ENCODE data around the gene SLC39A3.

Gene SLC39A3

DNA sequence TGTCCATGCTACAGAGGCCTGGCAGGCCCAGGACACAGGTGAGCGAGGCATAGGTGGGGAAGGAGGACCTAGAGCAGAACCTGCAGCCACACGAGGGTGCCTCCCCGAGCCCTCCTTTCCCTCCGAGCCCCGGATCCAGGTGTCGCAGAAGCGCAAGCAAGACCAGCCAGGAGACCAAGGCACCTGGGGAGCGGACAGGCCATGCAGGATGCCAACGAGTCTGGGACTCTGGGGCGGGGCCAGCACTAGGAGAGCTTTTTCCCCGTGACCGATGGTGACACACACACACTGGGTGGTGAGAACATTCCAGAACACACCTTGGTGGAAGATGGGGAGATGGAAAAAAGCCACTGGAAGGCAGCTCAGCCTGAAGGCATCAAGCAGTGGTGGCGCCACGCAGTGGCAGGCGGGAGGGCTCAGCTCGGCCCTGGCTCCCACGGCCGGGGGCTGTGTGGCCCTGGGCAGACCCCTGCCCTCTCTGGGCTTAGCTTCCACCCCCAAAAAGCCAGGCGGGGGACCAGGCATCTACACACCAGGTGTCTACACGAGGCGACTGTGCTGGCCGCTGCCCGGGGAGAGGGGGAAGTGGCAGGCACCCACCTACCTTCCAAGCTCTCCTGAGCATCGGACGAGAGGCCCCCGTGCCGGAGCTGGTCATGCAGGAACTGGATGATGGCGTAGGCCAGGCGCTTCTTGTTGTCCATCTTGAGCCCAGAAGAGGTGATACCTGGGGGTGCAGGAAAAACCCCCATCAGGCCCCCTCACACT, 28.7 kb upstream of the SLC39A3 start:
- DNase-seq: no peak

GRCh38 chr19:2767688-2768087, 27.9 kb upstream of the SLC39A3 start:
- no peak for DNase-seq

GRCh38 chr19:2766594-2767372, 27.0 kb upstream of the SLC39A3 start:
- no peak for DNase-seq

GRCh38 chr19:2765376-2765775, 25.6 kb upstream of the SLC39A3 start:
- DNase-seq: no peak

DNA sequence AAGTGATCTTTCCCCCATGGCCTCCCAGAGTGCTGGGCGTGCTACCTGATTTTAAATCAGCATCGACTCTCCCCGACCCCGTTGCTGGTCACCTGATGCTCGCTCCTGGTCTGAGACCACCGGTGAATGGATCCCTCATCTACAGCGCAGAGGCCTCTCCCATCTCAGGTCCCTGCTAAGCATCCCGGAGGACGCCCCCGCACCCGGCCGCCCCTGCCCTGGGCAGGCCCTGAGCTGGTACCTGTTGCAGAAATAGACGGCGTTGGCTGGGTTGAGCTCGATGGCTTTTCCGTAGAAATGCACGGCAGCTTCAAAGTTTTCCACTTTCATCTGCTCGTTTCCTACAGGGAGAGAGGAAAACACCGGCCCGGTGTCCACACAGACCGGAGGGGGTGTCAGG, 25.1 kb upstream of the SLC39A3 start:
- DNase-seq: no peak

- no peak for DNase-seq
Measured at GRCh38 chr19:2763687-2764086, 23.9 kb upstream of the SLC39A3 start.

DNA sequence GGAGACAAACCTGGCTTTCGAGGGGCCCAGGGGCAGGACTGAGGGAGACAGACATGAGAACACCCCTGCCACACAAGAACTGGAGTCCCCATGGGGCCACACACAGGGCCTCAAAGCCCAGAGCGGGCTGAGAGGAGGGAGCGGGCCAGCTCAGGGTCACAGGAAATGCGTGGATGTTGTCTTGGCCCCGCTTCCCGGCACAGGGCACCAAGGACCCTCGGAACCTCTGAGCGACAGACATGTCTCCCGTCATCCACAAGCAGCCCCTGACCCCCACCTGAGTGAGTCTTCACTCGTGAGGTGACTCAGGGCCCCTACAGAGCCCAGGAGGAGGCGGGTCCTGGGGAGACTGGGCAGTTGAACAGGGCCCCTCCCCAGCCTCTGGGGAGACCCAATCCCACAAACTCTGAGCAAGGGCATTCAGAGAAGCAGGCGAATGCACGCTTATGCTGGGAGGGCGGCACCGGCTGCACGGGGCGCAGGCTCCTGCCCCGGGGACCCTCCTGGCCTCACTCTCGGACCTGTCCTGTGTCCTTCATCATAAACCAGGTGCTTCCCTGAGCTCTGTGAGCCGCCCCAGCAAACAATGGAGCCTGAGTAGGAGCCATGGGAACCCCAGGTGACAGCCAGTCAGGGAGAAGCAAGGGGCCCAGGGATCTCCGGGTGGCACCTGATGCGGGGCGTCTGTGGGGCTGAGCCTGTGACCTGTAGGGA, 23.1 kb upstream of the SLC39A3 start:
- no peak for DNase-seq

DNA sequence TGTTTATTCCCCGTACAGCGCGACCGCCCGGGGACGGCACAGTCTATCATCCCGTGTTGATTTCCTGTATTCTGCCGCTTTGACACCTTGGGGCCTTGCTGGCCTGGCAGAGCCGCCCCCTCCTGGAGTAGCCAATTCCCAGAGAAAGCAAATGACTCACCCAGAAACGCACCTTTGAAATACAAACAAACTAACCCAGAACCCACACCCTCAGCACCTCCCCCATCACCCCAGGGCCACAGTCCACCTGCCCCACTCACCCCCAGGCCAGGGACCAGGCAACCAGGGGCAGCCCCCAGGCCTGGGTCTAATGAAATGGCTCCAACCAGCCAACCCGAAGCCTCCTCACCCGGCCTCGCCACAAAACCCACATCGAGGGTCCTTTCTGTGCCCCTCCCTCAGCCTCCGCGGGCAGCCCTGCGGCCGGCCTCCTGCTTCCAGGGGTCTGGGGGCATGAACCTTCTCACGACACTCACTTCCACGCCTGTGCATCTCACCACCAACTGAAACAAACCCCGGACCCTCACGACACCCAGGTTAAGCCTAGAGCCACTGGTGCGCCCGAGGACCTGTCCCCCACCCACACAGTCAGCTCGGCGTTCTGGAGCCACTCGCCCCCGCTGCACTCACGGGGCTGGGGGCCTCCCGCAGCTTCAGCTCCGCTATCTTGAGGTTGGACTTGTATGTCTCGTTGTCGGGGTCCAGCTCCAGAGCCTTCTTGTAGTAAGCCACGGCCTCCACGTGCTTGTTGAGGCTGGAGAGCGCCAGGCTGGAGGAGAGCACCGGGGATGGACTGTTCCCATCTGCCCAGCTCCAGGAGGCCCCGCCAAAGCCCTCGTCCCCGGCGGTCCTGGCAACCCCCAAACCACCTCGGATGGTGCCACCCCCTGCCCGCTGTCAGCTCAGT, 22.3 kb upstream of the SLC39A3 start:
- no peak for DNase-seq

DNA sequence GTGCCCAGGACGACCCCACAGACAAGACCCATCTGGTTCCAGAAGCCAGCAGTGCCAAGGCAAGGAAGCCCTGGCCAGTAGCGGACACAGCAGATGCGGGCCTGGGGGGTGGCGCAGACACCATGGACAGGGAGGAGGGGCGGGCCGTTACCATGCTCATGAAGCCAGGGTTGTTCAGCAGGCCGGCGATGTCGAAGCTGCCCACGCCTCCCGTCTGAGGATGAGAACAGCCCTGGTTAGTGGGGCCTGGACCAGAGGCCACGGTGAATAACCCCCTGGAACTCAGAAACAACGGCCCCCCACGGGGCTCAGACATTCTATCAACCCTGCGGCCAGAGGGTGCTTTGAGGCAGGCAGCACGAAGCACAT, 21.5 kb upstream of the SLC39A3 start:
- no peak for DNase-seq

DNA sequence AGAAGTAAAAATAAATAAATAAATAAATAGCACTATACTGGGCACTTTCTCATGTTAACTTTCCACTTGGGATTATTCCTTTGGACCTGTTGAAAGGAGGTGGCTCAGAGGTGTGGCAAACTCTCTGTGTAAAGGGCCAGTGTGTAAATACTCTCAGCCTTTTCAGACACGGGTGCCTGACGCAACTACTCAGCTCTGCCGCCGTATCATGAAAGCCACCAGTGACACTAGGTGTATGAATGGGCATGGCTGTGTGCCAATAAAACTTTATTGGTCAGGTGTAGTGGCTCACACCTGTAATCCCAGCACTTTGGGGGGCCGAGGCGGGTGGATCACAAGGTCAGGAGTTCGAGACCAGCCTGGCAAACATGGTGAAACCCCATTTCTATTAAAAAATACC, 20.1 kb upstream of the SLC39A3 start:
- DNase-seq: no peak

DNA sequence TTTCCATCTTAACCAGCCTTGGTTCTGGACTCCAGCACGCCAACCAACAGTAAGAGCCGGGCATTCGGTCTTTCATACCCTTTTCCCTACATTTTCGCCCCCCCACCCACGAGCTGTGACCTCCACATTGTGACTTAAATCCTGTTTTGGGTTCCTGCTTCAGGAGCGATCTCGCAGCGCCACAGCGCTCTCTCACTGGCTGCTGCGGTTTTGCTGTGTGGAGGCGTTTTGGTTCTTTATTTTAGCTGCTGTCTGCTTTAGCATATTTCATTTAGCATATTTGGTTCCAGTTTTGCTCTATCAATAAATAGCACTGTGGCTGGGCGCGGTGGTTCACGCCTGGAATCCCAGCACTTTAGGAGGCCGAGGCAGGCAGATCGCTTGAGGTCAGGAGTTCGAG, 19.5 kb upstream of the SLC39A3 start:
- DNase-seq: no peak

DNA sequence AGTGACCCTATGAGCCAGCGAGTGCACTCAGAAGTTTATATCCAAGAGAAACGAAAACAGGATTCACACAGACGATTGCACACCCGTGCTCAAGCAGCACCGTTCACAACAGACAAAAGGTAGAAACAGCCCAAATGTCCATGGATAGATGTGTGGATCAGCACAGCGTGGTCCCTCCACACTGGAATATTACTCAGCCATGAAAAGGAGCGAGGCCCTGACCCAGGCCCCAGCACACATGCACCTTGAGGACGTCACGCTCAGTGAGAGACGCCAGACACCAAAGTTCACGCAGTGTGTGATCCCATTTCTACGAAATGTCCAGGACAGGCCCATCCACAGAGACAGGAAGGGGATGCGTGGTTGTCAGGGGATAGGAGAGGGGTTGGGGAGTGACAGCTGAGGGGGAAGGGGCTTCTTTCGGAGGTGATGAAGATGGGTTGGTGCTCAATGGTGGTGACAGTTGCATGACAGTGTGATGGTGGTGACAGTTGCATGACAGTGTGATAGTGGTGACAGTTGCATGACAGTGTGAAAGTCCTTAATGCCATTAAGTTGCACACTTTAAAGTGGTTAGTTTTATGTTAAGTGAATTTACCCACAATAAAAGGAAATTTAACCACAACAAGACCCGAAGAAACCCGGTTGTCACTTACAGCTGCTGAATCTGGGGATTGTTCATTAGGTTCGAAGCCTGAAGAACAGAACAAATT, 18.9 kb upstream of the SLC39A3 start:
- no peak for DNase-seq

- DNase-seq: no peak
Measured at GRCh38 chr19:2756921-2757881, 17.4 kb upstream of the SLC39A3 start.

GRCh38 chr19:2756477-2756876, 16.7 kb upstream of the SLC39A3 start:
- DNase-seq: no peak

DNA sequence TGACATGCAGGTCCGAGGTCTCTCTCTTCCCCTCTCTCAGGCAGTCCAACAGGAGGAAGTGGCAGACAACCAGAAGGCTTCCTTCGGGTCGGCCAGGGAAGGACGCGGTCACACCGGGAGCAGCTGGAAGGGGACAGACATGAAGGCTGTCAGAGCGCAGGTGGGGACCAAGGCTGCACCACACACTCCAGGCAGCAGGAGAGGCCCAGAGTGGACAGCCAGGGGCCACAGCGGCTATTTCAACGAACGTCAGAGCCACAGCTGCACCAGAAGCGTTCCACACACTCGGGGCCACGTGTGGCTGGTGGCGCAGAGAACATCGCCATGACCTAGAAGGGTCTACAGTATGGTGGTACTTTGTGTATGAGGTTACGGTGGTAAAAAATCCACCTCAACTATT, 16.0 kb upstream of the SLC39A3 start:
- no peak for DNase-seq

- no peak for DNase-seq
Measured at GRCh38 chr19:2755448-2755705, 15.6 kb upstream of the SLC39A3 start.

GRCh38 chr19:2754659-2755447, 15.0 kb upstream of the SLC39A3 start:
- no peak for DNase-seq

DNA sequence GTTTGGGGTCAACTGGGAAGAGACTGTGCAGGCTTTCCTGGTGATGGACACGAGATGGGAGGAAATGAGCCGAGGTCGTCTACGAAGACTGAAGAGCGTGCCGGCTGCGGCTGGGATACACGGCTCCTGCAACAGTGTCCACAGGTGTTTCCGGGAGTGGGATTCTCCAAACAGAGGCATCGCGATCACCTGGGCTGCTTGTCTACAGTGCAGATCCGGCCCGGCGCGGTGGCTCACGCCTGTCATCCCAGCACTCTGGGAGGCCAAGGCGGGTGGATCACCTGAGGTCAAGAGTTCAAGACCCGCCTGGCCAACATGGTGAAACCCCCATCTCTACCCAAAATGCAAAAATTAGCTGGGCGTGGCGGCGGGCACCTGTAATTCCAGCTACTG, 11.6 kb upstream of the SLC39A3 start:
- no peak for DNase-seq

- DNase-seq: no peak
Measured at GRCh38 chr19:2750808-2751437, 11.1 kb upstream of the SLC39A3 start.

DNA sequence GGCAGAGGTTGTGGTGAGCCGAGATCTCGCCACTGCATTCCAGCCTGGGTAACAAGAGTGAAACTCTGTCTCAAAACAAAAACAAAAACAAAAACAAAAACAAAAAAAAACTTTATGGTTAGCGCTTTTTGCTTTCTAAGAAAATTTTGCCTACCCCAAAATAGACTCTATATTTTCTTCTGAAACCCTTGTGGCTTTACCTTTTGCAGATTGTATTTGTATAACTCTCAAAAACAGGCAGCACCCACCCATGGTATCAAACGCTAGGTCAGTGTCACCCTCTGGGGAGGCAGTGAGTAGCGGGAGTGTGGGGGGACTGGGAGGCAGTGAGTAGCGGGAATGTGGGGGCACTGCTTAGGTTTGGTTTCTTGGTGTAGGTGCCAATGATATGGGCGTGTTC, 7.5 kb upstream of the SLC39A3 start:
- no peak for DNase-seq
